DMS 273 treated with DMSO at 0.1 percent for 48 hours (cell line): Measurements from ENCODE around the gene TBXT.
"Not testable (repeated sequence)": the region's sequence is repeated elsewhere in the genome, so short reads cannot be mapped to it uniquely, and the experiment has no call there.

Experiments used
- DNase-seq: peaks from one replicate; lab custom pipeline; 2025; lab: John Stamatoyannopoulos, UW

Gene TBXT

DNA sequence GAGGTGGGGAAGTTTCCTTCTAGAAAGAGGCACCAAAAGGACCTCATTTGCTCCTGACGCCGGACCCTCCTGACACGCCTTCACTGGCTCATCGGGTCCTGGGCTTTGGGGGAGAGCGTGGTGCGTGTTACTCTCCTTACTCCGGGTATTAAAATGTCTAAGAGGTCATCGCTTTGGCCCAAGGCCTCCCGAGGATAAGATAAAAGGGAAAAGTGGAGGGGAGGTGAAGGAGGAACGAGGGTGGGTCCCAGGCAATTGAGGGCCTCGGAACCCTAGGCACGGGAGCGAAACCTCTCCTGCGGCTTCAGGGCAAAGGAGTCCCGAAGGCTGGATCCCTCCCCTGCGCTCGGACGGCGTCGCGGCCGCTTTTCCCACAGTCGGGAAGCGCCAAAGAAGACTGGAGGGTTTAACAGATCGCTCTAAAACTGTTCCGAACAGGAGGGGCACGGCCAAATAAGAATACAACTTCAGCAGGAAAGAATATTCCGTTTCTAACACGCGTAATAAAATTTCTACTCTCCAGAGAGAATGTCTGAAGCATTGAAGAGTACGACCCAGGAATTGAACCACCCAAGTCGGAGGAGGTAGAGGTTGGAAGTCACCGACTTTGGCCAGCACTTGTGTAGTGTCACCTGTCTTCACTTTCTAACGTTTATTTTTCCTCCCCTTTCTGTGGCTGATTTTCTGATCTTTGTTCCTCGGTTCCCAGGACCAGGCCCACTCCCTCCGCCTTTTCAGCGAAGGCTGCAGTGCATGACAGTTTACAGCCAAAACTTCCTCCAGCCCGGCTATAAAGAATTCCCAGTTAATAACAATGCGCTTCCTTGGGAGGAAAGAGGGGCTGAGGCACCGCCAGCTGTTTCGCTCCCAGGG, 2.1 kb upstream of the TBXT start:
- DNase-seq = no peak

DNA sequence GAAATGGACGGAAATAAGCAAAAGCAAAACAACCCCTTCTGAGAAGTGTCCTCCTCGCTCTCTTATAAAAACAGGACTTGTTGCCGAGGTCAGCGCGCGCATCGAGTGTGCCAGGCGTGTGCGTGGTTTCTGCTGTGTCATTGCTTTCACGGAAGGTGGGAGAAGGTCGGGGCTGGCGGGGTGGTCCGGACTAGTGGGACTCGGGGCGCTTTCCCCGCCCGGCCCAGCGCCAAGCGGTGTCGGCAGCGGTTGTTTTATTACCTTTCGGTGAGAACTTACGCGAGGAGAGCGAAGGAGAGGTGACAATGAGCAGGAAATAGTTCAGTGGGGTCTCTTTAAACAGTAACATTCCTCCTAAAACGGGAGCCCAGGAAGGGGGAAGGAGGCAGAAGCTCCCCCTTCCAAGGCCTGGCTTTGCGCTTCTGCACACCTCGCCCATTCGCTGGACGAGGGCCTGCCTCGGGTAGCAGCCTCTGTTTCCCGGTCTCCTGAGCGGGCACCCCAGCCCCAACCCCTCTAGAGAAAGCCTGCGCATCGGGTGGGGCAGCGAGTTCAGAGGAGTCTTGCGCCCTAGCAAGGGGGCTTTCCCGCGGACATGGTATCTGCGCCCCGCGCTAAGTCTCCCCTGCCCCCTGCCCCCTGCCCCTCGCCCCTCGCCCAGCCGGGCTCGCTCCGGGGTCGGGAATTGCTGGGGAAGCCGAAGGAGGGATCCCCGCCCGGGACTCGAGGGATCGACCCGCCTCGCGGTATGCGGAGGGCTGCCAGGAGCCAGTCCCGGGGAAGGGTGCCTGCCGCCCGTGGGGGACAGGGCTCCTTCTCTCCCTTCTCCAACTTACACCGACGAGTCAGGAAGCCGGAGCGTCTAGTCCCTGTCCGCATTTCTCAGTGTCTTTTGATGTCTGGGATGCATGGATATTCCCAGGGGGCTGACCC, 1.2 kb upstream of the TBXT start:
- DNase-seq = no peak

DNA sequence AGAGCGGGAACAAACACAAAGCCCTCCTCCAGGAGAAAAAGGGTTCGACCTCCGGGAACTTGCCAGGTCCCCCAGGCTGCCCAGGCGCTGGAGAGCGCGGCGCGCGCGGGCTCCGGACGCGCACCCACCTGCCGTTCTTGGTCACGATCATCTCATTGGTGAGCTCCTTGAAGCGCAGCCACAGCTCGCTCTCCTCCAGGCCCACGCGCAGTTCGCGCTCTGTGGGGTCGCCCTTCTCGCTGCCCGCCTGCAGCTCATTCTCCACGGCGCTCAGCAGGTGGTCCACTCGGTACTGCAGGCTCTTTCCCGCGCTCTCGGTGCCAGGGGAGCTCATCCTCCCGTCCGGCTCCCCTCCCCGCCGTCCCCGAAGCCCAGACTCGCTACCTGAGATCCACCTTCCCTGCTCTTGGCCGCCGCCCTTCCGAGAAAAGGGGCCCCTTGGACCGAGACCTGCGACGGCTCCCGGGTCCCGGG, 356 bp downstream of the TBXT start:
- DNase-seq = no peak

DNA sequence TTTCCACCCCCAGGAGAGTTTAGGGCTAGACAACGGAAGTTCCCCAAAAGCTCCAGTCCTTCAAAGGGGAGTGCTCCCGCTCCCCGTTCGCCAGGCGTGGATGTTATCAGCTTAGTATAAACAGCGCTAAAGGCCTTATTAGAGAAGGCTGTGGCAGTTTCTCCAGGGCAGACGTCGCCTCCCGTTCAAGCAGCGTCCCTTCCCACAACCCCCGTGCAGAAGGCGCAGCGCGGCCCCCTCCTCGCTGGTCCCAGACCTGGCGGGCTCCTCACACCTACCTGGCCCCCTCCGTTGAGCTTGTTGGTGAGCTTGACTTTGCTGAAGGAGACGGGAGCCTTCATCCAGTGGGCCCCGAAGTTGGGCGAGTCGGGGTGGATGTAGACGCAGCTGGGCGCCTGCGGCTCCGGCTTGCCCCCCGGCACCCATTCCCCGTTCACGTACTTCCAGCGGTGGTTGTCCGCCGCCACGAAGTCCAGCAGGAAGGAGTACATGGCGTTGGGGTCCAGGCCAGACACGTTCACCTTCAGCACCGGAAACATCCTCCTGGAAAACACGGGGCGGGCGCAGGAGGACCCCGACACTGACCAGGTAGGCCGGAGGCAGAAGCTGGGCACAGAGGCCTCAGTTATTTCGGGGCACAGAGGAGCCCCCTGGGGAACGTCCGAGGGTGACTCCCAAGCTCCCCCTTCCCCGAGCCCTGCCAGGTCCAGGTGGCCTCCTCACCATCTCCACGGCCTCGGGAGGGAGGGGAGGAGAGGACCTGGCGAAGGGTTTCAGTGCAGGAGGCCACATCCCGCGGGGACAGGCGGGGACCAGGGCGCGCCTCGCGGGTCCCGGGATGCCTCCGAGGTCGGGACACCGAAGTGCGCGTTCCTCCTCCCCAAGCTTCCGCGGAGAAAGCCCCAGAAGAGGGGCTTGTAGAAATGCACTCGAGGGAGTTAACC, 1.1 kb downstream of the TBXT start:
- DNase-seq = no peak

- no peak for DNase-seq
Measured at GRCh38 chr6:166165558-166166313, 1.9 kb downstream of the TBXT start.

DNA sequence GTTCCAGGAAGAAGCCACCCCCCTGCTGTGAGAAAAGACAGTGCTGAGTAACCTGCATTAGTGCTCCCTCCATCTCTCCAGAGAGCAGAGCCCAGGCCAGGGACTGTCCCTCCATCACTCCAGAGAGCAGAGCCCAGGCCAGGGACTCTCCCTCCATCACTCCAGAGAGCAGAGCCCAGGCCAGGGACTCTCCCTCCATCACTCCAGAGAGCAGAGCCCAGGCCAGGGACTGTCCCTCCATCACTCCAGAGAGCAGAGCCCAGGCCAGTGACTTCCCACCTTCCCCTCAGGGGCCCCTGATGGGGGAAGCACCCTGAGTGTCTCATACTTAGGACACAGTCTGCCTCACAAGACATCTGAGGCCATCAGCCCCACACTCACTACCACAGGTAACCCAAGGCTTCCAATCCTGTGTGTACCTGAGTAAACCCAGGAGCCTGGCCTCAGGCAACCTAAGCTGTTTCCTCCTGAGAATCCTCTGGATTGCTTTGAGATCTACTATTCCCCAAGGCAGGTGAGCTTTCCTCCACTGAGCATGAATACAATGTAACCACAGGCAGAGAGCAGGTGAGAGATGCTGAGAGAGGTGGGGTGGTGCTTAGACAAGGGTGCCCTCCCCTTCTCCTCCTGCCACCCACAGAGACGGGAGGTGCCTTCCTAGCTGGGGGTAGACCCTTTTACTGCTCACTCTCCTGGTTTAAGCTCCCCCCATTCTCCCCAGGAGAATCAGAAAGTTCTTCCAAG, 4.9 kb downstream of the TBXT start:
- DNase-seq = no peak

- DNase-seq = no peak
Measured at GRCh38 chr6:166157930-166158617, 9.6 kb downstream of the TBXT start.

GRCh38 chr6:166156942-166157341, 10.7 kb downstream of the TBXT start:
- DNase-seq = no peak

GRCh38 chr6:166153966-166154365, 13.7 kb downstream of the TBXT start:
- DNase-seq = no peak

GRCh38 chr6:166152660-166153059, 15.0 kb downstream of the TBXT start:
- DNase-seq = no peak

DNA sequence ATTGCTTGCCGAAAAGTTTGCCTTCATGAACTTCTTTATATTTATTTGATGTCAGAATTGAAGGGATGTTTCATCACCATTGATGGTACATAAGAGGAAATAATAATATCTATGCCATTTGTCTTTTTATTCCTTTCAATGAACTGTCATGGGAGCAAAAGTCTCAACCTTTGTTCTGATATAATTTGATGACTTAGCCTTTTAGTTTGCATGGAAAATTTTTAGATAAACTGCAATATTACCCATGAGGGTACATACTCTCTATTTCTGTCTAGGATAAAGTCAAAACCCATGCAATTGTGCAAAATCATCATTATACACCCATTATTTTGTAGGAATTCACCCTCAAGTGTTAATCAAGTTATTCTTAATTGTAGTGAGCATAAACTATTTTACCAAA, 15.9 kb downstream of the TBXT start:
- DNase-seq = no peak

- no peak for DNase-seq
Measured at GRCh38 chr6:166145751-166146150, 21.9 kb downstream of the TBXT start.

DNA sequence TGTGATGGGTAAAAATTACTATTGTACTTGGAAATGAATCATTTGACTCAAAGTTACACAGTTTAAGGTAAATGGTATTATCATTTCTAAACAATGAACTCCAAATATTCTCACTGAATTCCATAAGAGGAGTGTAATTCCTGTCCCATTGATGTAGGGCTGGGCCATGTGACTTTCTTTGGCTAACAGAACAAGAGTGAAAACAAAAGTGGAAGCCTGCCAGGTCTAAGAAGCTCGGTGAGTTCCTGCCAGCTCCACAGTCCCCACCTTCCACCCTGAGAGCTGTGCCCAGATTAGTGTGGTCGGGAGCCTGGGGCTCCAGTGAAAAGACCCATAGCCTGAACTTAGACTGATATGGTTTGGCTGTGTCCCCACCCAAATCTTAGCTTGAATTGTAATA, 24.6 kb downstream of the TBXT start:
- no peak for DNase-seq

GRCh38 chr6:166127624-166128472, 39.8 kb downstream of the TBXT start:
- no peak for DNase-seq

- DNase-seq = not testable (repeated sequence)
Measured at GRCh38 chr6:166123115-166123514, 44.5 kb downstream of the TBXT start.

DNA sequence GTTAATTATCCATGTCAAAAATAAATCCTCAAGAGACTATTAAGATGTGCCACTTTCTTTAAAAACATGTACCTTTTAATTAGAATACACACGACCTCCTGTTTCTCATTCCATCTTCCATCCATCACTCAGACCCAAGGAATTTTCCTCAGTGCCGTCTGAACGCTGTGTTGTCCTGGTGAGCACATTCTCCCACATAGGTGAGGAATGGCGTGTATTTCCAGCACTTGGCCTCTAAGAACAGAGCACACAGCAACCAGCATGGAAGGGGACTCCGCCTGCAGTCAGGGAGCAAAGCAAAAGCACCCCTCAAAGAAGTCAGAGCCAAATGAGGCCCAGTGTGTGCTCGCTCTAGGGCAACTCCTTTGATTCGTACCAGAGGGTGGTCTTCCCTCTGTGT, 45.9 kb downstream of the TBXT start:
- DNase-seq = no peak

DNA sequence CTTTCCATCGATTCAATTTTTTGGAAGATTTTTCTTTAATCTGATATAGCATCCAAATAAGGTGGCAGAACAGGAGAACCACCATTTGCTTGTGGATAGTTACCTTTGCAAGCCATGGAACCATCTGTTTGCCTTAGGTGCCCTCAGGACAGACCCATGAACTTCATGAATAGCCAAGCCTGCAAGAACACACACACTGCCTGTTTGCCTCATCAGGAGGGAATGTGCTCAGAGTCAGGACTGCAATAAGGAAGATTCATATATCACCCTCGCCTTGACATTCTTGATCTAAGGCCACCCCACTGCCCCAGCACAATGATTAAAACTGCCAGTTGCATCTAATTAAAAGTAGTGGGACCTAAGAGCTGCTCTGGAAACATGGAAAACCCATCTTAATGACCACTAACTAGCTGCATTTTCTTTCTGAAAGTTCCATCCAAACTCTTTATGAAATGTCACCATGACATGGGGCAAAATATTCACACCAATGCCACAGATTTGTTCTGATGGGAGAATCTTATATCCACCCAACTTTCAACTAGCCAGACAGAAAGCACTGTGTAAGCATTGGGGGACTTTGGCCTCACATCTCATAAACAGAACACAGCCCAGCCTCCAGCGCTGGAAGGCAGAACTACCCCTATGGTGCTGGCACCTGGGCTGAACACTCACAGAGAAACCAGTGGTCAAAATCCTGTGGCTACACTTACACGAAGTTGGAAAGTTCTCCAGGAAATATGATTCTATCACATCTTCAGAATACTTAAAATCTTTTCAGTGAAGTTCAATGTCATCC, 48.3 kb downstream of the TBXT start:
- DNase-seq = no peak

- no peak for DNase-seq
Measured at GRCh38 chr6:166115609-166116008, 52.0 kb downstream of the TBXT start.
